Measurements from ENCODE around the gene TUBGCP6.

DNA sequence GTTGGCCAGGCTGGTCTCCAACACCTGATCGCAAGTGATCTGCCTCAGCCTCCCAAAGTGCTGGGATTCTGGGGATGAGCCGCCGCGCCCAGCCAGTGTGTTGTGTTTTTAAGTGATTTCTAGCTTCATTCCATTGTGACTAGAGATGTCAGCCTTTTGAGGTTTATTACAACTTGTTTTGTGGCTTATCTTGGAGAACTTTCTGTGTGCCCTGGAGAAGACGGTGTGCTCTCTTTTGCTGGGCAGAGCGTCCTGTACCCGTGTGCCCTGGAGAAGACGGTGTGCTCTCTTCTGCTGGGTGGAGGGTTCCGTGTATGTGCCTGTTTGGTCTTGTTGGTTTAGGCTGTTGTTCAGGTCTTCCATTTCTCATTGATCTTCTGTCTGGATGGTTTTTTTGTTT is 31.6 kb downstream of the TUBGCP6 start:
- TF ChIP-seq CTCF (IDR thresholded peaks at IDR 0.05; ENCODE audit: extremely low read depth in 1 of 2, insufficient read depth in 1 of 2, low read depth in 1 of 2, low read length in 2 of 2) (no peak), MAX (IDR thresholded peaks at IDR 0.05; ENCODE audit: insufficient read depth, insufficient read length) (no peak), MYC (IDR thresholded peaks at IDR 0.05; ENCODE audit: low read depth, low read length) (no peak), EZH2 (IDR thresholded peaks at IDR 0.05; ENCODE audit: borderline replicate concordance, low read depth, low read length, severe bottlenecking) (no peak), POLR2AphosphoS5 (IDR thresholded peaks at IDR 0.05; ENCODE audit: insufficient read depth, low read depth, low read length) (no peak), POLR2A (IDR thresholded peaks at IDR 0.05; ENCODE audit: low read depth, low read length) (no peak), FOS (IDR thresholded peaks at IDR 0.05; ENCODE audit: borderline replicate concordance, insufficient read depth, low read length) (no peak), GATA2 (IDR thresholded peaks at IDR 0.05; ENCODE audit: insufficient read depth, insufficient read length, low read depth, low read length) (no peak), JUN (IDR thresholded peaks at IDR 0.05; ENCODE audit: borderline replicate concordance, insufficient read depth, insufficient read length, low read depth) (no peak)

Measured in endothelial cell of umbilical vein (primary cell).